Trophoblast cell (in vitro differentiated cells and primary cell): ENCODE results near the gene MCF2L.

Experiments
- DNase-seq, 2 donors: peaks; one replicate each; pipeline ENCODE4 v3.0.0-alpha.2; 2016
- H2AFZ ChIP-seq: 2 replicates; pipeline ENCODE4 v1.6.1; 2013; ENCODE audit warnings: low read length, moderate library complexity, mild to moderate bottlenecking; ENCODE audit not compliant: insufficient read depth, poor library complexity
- H2AK5ac ChIP-seq: 2 replicates; pipeline ENCODE4 v1.6.1; 2013; ENCODE audit warnings: mild to moderate bottlenecking, low read length
- H2BK120ac ChIP-seq: 2 replicates; pipeline ENCODE4 v1.6.1; 2013; ENCODE audit warnings: low read length, mild to moderate bottlenecking, moderate library complexity; ENCODE audit not compliant: insufficient read depth, poor library complexity
- H2BK12ac ChIP-seq: 2 replicates; pipeline ENCODE4 v1.6.1; 2013; ENCODE audit warnings: mild to moderate bottlenecking, low read length, moderate library complexity
- H2BK5ac ChIP-seq: 2 replicates; pipeline ENCODE4 v1.6.1; 2013; ENCODE audit warnings: low read length, low read depth, moderate library complexity, mild to moderate bottlenecking; ENCODE audit not compliant: poor library complexity
- H3K14ac ChIP-seq: 2 replicates; pipeline ENCODE4 v1.6.1; 2013; ENCODE audit warnings: mild to moderate bottlenecking, low read length
- H3K18ac ChIP-seq: 2 replicates; pipeline ENCODE4 v1.6.1; 2013; ENCODE audit warnings: mild to moderate bottlenecking, low read length
- H3K23ac ChIP-seq: 2 replicates; pipeline ENCODE4 v1.6.1; 2013; ENCODE audit warnings: low read length
- H3K27ac ChIP-seq: 2 replicates; pipeline ENCODE4 v1.5.1; 2013; ENCODE audit warnings: low read depth, mild to moderate bottlenecking, inconsistent platforms, low read length, moderate library complexity
- H3K27me3 ChIP-seq: 2 replicates; pipeline ENCODE4 v1.6.1; 2013; ENCODE audit warnings: inconsistent platforms, mild to moderate bottlenecking, low read length, moderate library complexity; ENCODE audit not compliant: insufficient read depth
- H3K36me3 ChIP-seq, 2 experiments: 1 replicate in 1 of 2; 2 replicates in 1 of 2; pipeline ENCODE4 v1.6.1; 2013; ENCODE audit warnings: low read length in 2 of 2, mild to moderate bottlenecking in 2 of 2, moderate library complexity in 1 of 2; ENCODE audit not compliant: insufficient read depth in 2 of 2, control insufficient read depth in 1 of 2
- H3K4ac ChIP-seq: 2 replicates; pipeline ENCODE4 v1.6.1; 2013; ENCODE audit warnings: low read depth, mild to moderate bottlenecking, low read length, moderate library complexity
- H3K4me1 ChIP-seq, 2 experiments: 1 replicate in 1 of 2; 2 replicates in 1 of 2; pipeline ENCODE4 v1.6.1; 2013; ENCODE audit warnings: low read length in 2 of 2, mild to moderate bottlenecking in 2 of 2, moderate library complexity in 1 of 2; ENCODE audit not compliant: insufficient read depth in 2 of 2, control insufficient read depth in 1 of 2
- H3K4me2 ChIP-seq: 2 replicates; pipeline ENCODE4 v1.6.1; 2013; ENCODE audit warnings: inconsistent platforms, mild to moderate bottlenecking, low read length, moderate library complexity
- H3K4me3 ChIP-seq: 2 replicates; pipeline ENCODE4 v1.5.1; 2013; ENCODE audit warnings: mild to moderate bottlenecking, low read depth, low read length, inconsistent platforms
- H3K79me1 ChIP-seq: one replicate; pipeline ENCODE4 v1.6.1; 2013; ENCODE audit warnings: low read length
- H3K79me2 ChIP-seq: 2 replicates; pipeline ENCODE4 v1.6.1; 2013; ENCODE audit warnings: low read length, mild to moderate bottlenecking; ENCODE audit not compliant: control insufficient read depth, insufficient read depth, poor library complexity
- H3K9ac ChIP-seq: 2 replicates; pipeline ENCODE4 v1.6.1; 2013; ENCODE audit warnings: mild to moderate bottlenecking, low read length
- H3K9me3 ChIP-seq: 2 replicates; pipeline ENCODE4 v1.6.1; 2013; ENCODE audit warnings: low read depth, mild to moderate bottlenecking, control low read depth, inconsistent platforms, low read length; ENCODE audit not compliant: insufficient read depth
- H4K12ac ChIP-seq: 2 replicates; pipeline ENCODE4 v1.6.1; 2013; ENCODE audit warnings: low read depth, mild to moderate bottlenecking, low read length, moderate library complexity
- H4K8ac ChIP-seq: 2 replicates; pipeline ENCODE4 v1.6.1; 2013; ENCODE audit warnings: low read depth, mild to moderate bottlenecking, low read length, moderate library complexity
- H4K91ac ChIP-seq: one replicate; pipeline ENCODE4 v1.6.1; 2013; ENCODE audit warnings: low read depth, mild to moderate bottlenecking, low read length, moderate library complexity
- WGBS: extraction: QIAGEN DNeasy Blood & Tissue Kit; methylation state at CpG from one replicate; pipeline ENCODE4 v1.1.7; 2013; ENCODE audit warnings: missing lambda C conversion rate; ENCODE audit not compliant: insufficient read length, insufficient coverage; ENCODE audit errors: extremely low coverage; 5-methylcytosine and 5-hydroxymethylcytosine counted together

The MCF2L gene

DNA sequence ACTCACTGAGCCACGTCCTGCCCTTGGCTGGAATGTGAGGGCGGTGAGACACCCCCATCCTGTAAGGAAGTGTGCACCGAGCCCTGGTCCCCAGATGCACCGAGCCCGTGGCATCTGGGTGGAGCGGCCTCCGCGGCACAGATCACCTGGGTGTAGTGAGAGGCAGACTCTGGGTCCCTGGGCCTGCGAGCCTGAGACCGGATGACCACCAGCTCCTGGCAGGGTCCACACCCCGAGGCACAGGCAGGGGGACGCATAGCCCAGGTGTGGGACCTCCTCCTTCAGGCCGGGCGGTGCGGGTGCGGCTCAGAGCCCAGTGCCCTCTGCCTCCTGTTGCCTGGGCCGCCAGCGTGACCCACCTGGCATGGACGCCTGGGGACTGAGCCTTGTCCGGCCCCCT lies 12.4 kb downstream of the MCF2L start:
- Histone ChIP-seq H2AFZ (no peak overlapping the region), H3K79me1 (no peaks in the 10 kb centered on the region)
- no CpG with 5 or more reads among the region's 20 CpGs for WGBS

DNA sequence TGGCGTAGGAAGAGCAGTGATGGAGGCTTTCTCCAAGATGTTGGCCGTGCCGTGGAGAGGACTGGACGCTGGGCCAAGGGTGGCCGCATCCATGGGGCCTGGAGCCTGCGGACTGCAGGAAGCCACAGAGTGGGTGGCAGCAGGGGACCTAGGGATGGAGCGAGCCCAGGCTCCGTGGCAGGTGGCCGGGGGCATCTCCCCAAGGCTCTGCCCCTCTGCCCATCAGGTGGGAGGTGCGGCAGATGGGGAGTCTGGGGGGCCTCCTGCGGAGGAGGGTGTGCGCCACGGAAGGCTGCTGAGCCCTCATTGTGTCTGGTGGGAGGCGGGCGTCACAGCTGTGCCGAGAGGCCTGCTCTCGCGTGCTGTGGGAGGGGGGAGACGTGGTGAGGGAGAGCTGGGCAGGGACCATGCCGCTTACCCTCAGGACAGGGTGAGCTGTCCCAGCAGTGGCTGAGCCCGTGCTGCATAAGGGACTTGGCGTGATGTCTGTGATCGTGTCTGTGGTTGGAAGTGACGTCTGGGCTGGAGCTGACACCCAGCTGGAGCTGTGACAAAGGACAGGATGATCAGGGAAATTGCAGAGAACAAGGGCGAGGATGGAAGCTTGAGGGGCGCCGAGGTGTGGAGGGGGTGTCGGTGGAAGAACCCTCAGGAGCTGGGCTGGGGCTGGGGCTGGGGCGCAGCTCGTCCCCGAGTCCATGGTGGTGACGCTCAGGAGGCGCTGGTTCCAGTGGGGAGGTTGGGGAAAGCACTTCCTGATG lies 13.4 kb downstream of the MCF2L start:
- Histone ChIP-seq H2BK12ac (no peak overlapping the region), H4K8ac (no peak overlapping the region), H3K4me2 (no peak overlapping the region), H2AFZ (no peak overlapping the region), H3K9me3 (peaks cover 6% of the 10 kb centered on the region), H3K18ac (no peak overlapping the region), H3K79me2 (no peaks in the 10 kb centered on the region), H3K4me3 (no peak overlapping the region), H3K4me1 (no peaks in the 10 kb centered on the region), H3K9ac (no peak overlapping the region), H3K79me1 (no peaks in the 10 kb centered on the region), H3K23ac (no peak overlapping the region), H3K27me3 (no peaks in the 10 kb centered on the region), H3K36me3 (no peaks in the 10 kb centered on the region), H4K12ac (no peak overlapping the region), H4K91ac (no peak overlapping the region), H2BK120ac (no peak overlapping the region), H2BK5ac (no peak overlapping the region), H3K4ac (no peak overlapping the region), H3K14ac (no peak overlapping the region), H3K27ac (no peak overlapping the region), H2AK5ac (no peak overlapping the region)
- no peak for DNase-seq
- WGBS = no CpG with 5 or more reads among the region's 33 CpGs

More for the DNA sequence above, 12.4 kb downstream of the MCF2L start:
- Histone ChIP-seq H3K18ac (no peak overlapping the region), H3K36me3 (no peaks in the 10 kb centered on the region), H2AK5ac (no peak overlapping the region), H2BK12ac (no peak overlapping the region), H3K27me3 (no peaks in the 10 kb centered on the region), H4K91ac (no peak overlapping the region), H3K4me1 (no peaks in the 10 kb centered on the region), H2BK5ac (no peak overlapping the region), H3K23ac (no peak overlapping the region), H3K4ac (no peak overlapping the region), H3K9me3 (peaks cover 6% of the 10 kb centered on the region), H3K4me3 (no peak overlapping the region), H3K27ac (no peak overlapping the region), H4K8ac (no peak overlapping the region), H3K9ac (no peak overlapping the region), H3K79me2 (no peaks in the 10 kb centered on the region), H3K4me2 (no peak overlapping the region), H4K12ac (no peak overlapping the region), H2BK120ac (no peak overlapping the region), H3K14ac (no peak overlapping the region)
- DNase-seq = no peak

DNA sequence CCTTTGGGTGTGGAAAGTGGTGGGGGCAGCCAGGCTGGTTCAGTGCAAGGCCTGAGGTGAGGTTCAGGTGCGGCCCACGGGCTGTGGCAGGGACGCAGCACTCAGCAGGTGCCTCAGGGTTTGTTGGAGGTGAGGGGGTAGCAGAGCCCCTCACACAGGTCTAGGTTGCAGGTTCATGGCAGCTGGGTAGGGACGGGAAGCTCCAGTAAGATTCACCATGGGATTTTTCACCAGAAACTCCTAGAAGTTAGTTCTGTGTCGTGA lies 14.0 kb downstream of the MCF2L start:
- Histone ChIP-seq H3K14ac (no peak overlapping the region), H3K79me1 (no peaks in the 10 kb centered on the region), H3K18ac (no peak overlapping the region), H3K4ac (no peak overlapping the region), H2BK12ac (no peak overlapping the region), H3K4me3 (no peak overlapping the region), H2AFZ (no peak overlapping the region), H3K36me3 (no peaks in the 10 kb centered on the region), H2BK5ac (no peak overlapping the region), H4K12ac (no peak overlapping the region), H3K9ac (no peak overlapping the region), H3K9me3 (peaks cover 7% of the 10 kb centered on the region), H3K4me2 (no peak overlapping the region), H3K4me1 (no peaks in the 10 kb centered on the region), H2AK5ac (no peak overlapping the region), H2BK120ac (no peak overlapping the region), H3K27me3 (no peaks in the 10 kb centered on the region), H4K8ac (no peak overlapping the region), H3K27ac (no peak overlapping the region), H3K23ac (no peak overlapping the region), H4K91ac (no peak overlapping the region), H3K79me2 (no peaks in the 10 kb centered on the region)
- no CpG with 5 or more reads among the region's 5 CpGs for WGBS
- DNase-seq = no peak

DNA sequence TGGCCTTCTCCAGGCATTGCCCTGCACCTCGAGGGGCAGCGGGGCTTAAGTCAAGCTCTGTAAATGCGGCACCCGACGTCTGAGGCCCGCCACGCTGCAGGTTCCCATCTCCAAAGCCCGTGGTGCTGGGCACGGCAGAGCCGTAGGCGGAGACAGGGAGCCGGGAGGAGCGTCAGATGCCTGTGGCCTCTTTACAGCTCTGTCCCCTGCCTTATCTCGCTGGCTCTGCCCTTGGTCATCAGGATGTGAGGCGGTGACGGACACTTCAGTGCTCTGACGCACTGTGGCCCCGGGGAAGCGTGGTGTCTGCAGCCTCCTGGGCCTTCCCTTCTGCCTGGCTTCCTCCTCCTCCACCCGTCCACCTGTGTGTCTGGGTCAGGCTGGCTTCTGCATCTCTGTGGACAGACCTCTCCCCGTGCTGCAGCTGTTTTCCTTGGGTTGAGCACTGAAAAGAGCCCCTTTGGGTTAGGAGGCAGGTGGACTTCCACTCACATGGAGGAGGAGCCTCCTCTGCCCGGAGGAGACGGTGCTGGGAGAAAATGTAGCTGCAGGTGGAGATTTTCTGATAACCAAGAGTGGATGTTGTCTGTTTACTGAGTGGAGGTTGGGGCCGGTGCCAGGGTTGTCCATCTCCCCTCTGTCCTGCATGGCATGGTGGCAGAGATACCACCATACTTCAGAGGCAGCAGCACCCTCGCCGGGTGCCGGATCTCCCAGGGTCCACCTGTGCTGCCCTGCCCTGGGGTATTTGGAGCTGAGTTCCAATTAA lies 14.6 kb downstream of the MCF2L start:
- Histone ChIP-seq H3K23ac (no peak overlapping the region), H3K4me2 (no peak overlapping the region), H3K14ac (no peak overlapping the region), H3K4me1 (no peaks in the 10 kb centered on the region), H3K18ac (no peak overlapping the region), H3K36me3 (no peaks in the 10 kb centered on the region), H3K79me1 (no peaks in the 10 kb centered on the region), H3K9ac (no peak overlapping the region), H2BK12ac (no peak overlapping the region), H2BK5ac (no peak overlapping the region), H2BK120ac (no peak overlapping the region), H4K12ac (no peak overlapping the region), H3K79me2 (no peaks in the 10 kb centered on the region), H3K9me3 (peaks cover 5% of the 10 kb centered on the region), H2AFZ (no peak overlapping the region), H2AK5ac (no peak overlapping the region), H3K27me3 (no peaks in the 10 kb centered on the region), H3K27ac (no peak overlapping the region), H4K8ac (no peak overlapping the region), H3K4ac (no peak overlapping the region), H3K4me3 (no peak overlapping the region), H4K91ac (no peak overlapping the region)
- no CpG with 5 or more reads among the region's 27 CpGs for WGBS
- DNase-seq = peak; percentile 73 to 83
